PC-3 (cell line): ENCODE data around the gene XKR8.

Source experiments
- CTCF ChIP-seq: fragments of 300-600 bp; sonication (generic); conservative IDR thresholded peaks from 2 replicates; pipeline ENCODE4 v1.5.1; 2017; ENCODE audit warnings: antibody characterized with exemption, low read depth, mild to moderate bottlenecking, low read length
- EZH2 ChIP-seq: fragments of 300-600 bp; sonication (generic); IDR thresholded peaks from one replicate; pipeline ENCODE4 v1.6.1; 2017; ENCODE audit warnings: antibody characterized with exemption, mild to moderate bottlenecking, low read length; ENCODE audit not compliant: unreplicated experiment
- EZH2phosphoT487 ChIP-seq: fragments of 300-600 bp; sonication (generic); IDR thresholded peaks from 2 replicates; pipeline ENCODE4 v1.6.1; 2018; ENCODE audit warnings: mild to moderate bottlenecking, antibody characterized with exemption, low read length, borderline replicate concordance

GRCh38 chr1:27971674-27972073, 11.9 kb downstream of the XKR8 start:
- TF ChIP-seq CTCF (no peak), EZH2 (no peak), EZH2phosphoT487 (no peak)
